Nephron (organoid): Measurements from ENCODE around the gene SMIM10.

ENCODE experiments used
- H3K27ac Mint-ChIP-seq, 3 experiments: 2 replicates each; pipeline ENCODE4 v1.8.0; 2020; ENCODE audit warnings: mixed read lengths in 3 of 3, mild to moderate bottlenecking in 2 of 3, moderate library complexity in 1 of 3
- H3K27me3 Mint-ChIP-seq: 2 replicates; pipeline ENCODE4 v1.8.0; 2021; ENCODE audit warnings: low read depth, mild to moderate bottlenecking, moderate library complexity, mixed read lengths
- H3K36me3 Mint-ChIP-seq: 2 replicates; pipeline ENCODE4 v1.8.0; 2020; ENCODE audit warnings: low read depth, mixed read lengths
- H3K4me1 Mint-ChIP-seq: 2 replicates; pipeline ENCODE4 v1.8.0; 2020; ENCODE audit warnings: mixed read lengths
- H3K4me3 Mint-ChIP-seq, 3 experiments: 2 replicates each; pipeline ENCODE4 v1.8.0; 2020; ENCODE audit warnings: mild to moderate bottlenecking in 3 of 3, mixed read lengths in 3 of 3, moderate library complexity in 2 of 3
- H3K9me3 Mint-ChIP-seq: 2 replicates; pipeline ENCODE4 v1.8.0; 2020; ENCODE audit warnings: mixed read lengths
- TF ChIP-seq, protein P1 (sequence below), 3 experiments: fragments of 200-600 bp; sonication (generic); IDR thresholded peaks; one replicate each; pipeline ENCODE4 v1.5.0; 2021; ENCODE audit warnings: antibody characterized with exemption in 3 of 3; ENCODE audit not compliant: unreplicated experiment in 3 of 3

Gene SMIM10

GRCh38 chrX:134963041-134963440 lies 27.8 kb upstream of the SMIM10 start:
- Mint-ChIP-seq H3K36me3 (no peaks in the 10 kb centered on the region), H3K4me1 (no peaks in the 10 kb centered on the region), H3K9me3 (peaks cover 12% of the 10 kb centered on the region), H3K4me3 (no peak overlapping the region), H3K27me3 (no peaks in the 10 kb centered on the region), H3K27ac (peak overlapping the region in 1 of 3 experiments; percentile 77)
- TF ChIP-seq, protein P1, sequence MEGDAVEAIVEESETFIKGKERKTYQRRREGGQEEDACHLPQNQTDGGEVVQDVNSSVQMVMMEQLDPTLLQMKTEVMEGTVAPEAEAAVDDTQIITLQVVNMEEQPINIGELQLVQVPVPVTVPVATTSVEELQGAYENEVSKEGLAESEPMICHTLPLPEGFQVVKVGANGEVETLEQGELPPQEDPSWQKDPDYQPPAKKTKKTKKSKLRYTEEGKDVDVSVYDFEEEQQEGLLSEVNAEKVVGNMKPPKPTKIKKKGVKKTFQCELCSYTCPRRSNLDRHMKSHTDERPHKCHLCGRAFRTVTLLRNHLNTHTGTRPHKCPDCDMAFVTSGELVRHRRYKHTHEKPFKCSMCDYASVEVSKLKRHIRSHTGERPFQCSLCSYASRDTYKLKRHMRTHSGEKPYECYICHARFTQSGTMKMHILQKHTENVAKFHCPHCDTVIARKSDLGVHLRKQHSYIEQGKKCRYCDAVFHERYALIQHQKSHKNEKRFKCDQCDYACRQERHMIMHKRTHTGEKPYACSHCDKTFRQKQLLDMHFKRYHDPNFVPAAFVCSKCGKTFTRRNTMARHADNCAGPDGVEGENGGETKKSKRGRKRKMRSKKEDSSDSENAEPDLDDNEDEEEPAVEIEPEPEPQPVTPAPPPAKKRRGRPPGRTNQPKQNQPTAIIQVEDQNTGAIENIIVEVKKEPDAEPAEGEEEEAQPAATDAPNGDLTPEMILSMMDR (IDR thresholded peaks at IDR 0.05; ENCODE audit: unreplicated experiment in 3 of 3) = no peak

GRCh38 chrX:134969726-134970125 lies 21.1 kb upstream of the SMIM10 start:
- Mint-ChIP-seq H3K27ac (no peak overlapping the region), H3K27me3 (no peaks in the 10 kb centered on the region), H3K36me3 (no peaks in the 10 kb centered on the region), H3K9me3 (peaks cover 9% of the 10 kb centered on the region), H3K4me3 (no peak overlapping the region), H3K4me1 (no peaks in the 10 kb centered on the region)
- TF ChIP-seq, protein P1 (IDR thresholded peaks at IDR 0.05; ENCODE audit: unreplicated experiment in 3 of 3) = no peak

DNA sequence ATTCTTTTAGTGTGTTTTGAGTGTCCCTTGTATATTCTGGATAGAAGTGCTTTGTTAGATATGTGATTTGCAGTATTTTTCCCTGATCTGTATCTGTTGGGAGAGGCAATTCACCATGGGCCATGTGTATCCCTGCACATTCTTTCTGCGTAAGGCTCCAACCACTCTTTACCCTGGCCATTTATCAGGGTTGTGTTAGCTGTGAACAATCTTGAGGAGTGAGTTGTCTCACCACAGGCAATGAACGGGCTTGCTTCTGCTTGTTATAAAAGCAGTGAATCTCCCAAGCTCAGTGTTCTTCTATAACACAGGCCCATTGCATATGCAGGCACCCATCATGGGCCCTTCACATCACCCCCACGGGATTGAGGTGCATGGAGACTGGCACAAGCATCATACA lies 18.9 kb upstream of the SMIM10 start:
- H3K27me3 Mint-ChIP-seq = no peaks in the 10 kb centered on the region
- H3K4me1 Mint-ChIP-seq = no peaks in the 10 kb centered on the region
- no peaks in the 10 kb centered on the region for H3K36me3 Mint-ChIP-seq
- TF ChIP-seq, protein P1 (IDR thresholded peaks at IDR 0.05; ENCODE audit: unreplicated experiment in 3 of 3) = no peak
- no peak overlapping the region for H3K4me3 Mint-ChIP-seq
- H3K27ac Mint-ChIP-seq = no peak overlapping the region
- peaks cover 16% of the 10 kb centered on the region for H3K9me3 Mint-ChIP-seq

DNA sequence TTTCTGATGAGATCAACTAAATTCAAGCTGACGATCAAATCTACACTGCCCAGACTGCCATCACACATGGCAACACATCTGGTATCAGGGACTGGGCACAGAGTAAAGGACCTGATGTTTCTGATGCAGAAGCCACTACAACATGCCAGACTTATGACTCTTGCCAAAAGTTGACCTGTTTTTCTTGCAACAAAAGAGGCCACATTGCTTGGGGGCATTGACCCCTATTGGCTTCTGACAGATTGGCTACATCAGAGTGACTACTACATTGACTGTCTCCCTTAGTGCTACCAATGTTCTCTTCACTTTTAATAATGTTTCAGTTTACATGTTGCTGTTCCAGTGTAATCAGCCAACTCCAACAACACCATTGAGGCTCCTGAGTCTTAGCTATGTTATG lies 15.3 kb upstream of the SMIM10 start:
- Mint-ChIP-seq H3K36me3 (no peaks in the 10 kb centered on the region), H3K9me3 (peaks cover 11% of the 10 kb centered on the region), H3K4me3 (no peak overlapping the region), H3K27ac (no peak overlapping the region), H3K4me1 (no peaks in the 10 kb centered on the region), H3K27me3 (no peaks in the 10 kb centered on the region)
- TF ChIP-seq, protein P1 (IDR thresholded peaks at IDR 0.05; ENCODE audit: unreplicated experiment in 3 of 3) = no peak

DNA sequence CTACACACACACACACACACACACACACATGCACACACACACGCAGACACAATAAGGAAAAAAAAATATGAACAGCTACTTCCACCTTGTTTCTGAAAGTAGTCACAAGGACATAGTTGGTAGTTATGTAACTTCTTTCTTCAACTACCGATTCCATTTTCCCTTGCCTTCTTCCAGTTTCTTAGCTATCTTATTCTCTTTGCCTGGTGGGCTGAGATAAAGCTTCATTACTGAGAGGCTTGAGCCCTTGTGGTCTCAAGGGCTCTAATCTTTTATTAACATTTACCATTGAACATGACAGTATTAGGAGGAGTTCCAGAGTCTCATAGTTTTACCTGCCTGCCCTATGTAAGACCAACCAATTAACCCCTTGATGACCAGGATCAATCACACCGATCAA lies 8.9 kb upstream of the SMIM10 start:
- TF ChIP-seq, protein P1 (IDR thresholded peaks at IDR 0.05; ENCODE audit: unreplicated experiment in 3 of 3) = no peak
- Mint-ChIP-seq H3K27me3 (no peaks in the 10 kb centered on the region), H3K9me3 (peaks cover 5% of the 10 kb centered on the region), H3K4me3 (no peak overlapping the region), H3K36me3 (no peaks in the 10 kb centered on the region), H3K27ac (no peak overlapping the region), H3K4me1 (no peaks in the 10 kb centered on the region)

DNA sequence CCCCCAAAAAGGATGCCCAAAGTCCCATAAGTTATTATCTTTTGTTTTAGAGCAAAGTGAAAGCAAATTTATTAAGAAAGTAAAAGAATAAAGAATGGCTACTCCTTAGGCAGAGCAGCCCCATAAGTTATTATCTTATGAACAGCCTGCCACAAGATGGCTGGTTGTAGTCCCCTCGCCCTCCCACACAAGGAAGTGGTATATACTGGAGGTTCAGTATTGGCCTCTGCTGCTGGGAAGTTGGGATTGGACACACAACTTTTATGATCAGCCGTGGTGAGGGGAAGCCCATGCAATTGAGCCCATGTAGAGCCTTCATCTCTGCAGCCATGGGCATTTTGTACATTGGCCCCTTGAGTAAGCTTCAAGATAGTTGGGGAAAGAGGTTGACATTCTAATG lies 8.0 kb upstream of the SMIM10 start:
- peaks cover 5% of the 10 kb centered on the region for H3K9me3 Mint-ChIP-seq
- H3K27ac Mint-ChIP-seq = no peak overlapping the region
- no peak overlapping the region for H3K4me3 Mint-ChIP-seq
- no peaks in the 10 kb centered on the region for H3K36me3 Mint-ChIP-seq
- H3K4me1 Mint-ChIP-seq = no peaks in the 10 kb centered on the region
- TF ChIP-seq, protein P1 (IDR thresholded peaks at IDR 0.05; ENCODE audit: unreplicated experiment in 3 of 3) = no peak
- H3K27me3 Mint-ChIP-seq = no peaks in the 10 kb centered on the region
